ENCODE results near the gene THOC7.
A peak's percentile ranks its signal among the peaks of the same experiment; 100 is the strongest.

THOC7 gene

DNA sequence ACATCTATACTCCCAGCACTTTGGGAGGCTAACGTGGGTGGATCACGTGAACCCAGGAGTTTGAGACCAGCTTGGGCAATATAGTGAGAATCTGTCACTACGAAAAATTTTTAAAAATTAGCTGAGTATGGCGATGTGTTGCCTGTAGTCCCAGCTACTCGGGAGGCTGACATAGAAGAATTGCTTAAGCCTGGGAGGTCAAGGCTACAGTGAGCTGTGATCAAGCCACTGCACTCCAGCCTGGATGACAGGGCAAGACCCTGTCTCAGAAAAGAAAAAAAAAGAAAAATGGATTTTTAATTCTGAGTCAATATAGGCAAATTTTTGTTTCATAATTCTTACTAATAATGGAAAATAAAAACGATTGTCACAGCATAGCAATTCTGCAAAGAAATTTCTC lies 31.2 kb downstream of the THOC7 start:
- DNase-seq = no peak

DNA sequence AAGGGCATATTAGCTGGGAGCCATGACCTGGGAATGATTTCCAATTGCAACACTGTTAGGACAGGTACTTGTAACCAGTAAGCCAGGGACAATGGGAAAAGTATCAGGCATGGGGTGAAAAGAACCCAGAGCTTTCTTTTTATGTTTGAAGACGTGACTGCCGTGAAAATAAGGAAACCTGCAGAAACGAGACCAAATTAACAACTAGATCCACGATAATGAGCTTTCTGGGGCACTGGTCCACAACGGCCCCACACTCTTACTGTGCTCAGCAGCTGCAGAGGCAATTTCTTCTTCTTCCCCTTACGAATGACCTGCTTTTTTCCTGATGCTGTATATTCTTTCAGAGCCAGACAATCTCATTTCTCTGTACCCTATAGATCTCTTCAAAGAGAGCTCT lies 33.1 kb downstream of the THOC7 start:
- DNase-seq = no peak

DNA sequence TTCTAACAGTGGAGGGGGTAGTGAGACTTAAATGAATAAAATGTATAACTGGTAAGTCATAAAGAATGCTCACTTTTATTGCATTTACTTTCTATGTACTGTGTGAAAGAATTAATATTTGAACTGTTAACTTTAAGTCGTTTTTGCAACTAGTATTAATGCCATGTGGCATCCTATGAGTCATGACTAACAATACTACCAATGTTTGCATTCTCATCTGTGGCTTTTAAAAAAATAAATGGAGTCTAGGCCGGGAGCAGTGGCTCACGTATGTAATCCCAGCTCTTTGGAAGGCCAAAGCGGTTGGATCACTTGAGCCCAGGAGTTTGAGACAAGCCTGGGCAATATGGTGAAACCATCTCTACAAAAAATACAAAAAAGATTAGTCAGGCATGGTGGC lies 39.3 kb downstream of the THOC7 start:
- no peak for DNase-seq

DNA sequence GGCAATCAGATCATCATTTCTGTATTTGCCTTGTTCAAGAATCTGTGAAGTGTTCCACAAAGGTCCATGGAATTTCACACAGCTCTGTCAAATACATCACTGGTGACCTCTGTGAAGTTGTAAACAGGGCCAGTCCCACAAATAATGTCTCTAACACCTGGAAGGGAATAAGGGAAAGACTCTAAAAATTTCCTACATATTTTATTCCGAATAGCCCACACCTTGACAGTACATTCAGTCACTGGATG lies 44.5 kb downstream of the THOC7 start, which contains the start of gene C3orf49:
Gene C3orf49 (plus strand): TSS at position 149 of the 248 bp plus-strand sequence. CDS start 173 bp downstream, outside the sequence.
- no peak for DNase-seq

DNA sequence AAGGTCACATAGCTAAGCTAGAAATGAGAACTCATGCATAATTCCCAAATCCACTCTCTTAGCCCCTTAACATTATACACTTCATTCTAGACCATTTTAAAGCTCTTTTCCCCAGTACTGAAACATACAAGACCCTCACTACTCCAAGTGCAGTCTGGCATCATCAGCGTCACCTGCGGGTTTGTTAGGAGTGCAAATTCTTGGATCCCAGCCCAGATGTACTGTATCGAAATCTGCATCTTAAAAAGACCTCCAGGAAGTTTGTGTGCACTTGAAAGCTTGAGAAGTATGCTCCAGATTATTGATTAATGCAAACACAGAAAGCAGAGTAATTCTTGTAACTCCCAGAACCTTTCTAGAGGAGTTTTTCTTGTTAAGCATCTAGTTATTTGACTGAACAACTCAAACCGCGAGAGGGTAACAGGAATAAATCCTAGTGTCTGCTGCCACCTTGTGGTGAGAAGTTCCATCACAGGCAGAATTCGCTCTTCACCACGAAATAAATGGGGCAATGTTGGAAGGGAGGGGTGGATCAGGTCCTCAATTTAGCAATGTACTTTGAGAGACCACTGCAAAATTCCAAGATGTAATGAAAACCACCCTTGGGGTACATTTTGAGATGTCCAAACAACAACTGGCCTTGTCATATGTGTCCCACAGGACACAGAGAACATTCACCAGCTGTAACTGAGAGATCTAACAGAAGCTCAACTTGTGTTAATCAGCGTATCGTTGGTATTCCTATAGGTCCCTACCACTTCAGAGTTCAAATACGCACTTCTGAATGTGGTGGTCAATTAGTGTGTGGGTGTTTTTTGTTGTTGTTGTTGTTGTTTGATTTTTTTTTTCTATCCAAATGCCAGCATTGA lies 45.1 kb downstream of the THOC7 start:
- peak; percentile 48 for DNase-seq

DNA sequence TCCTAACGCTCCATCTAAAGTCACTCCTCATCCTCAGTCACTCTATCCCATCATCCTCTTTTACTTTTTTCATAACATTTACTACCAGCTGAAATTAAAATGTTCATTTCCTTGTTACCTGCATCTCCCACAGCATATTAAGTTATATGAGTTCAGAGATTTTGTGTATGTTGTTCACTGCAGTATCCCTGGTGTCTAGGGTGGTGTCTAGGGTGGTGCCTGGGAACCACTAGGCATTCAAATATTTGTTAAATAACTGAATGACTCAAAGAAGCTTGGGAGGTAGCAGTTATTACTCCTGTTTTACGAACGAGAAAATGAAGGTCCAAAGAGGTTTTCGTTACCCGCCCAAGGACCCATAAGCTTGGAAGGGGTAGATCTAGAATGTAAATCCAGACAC lies 46.4 kb downstream of the THOC7 start:
- no peak for DNase-seq

DNA sequence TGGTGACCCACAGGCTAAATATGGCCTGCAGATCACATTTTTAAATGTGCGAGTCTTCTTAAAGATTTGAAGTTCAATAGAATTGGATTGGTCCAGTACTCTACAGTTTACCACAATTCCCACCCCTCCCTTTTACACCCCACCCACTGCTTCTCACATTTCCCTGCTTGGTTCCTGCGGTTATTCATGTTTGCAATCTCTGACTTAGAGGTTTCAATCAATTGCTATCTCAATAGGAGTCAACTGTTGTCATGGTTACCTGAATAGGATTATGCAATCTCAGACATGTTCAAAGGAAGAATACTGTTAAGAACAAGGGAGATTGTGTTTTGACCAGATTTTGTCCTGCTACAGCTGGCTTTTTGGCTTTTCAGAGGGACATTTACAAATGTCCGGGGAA lies 49.4 kb downstream of the THOC7 start:
- no peak for DNase-seq

DNA sequence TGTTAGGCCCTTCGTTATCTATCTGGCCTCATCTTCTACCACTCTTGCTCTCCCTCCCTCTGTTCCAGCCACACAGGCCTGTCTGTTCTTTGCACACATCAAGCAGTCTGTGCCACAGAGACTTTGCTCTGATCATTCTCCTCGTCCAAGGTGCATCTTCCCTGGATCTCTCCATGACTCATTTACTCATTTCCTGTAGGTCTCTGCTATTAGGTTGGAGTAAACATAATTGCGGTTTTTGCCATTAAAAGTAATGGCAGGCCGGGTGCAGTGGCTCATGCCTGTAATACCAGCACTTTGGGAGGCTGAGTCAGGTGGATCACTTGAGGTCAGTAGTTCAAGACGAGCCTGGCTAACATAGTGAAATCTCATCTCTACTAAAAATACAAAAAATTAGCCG lies 54.0 kb downstream of the THOC7 start:
- DNase-seq = no peak

DNA sequence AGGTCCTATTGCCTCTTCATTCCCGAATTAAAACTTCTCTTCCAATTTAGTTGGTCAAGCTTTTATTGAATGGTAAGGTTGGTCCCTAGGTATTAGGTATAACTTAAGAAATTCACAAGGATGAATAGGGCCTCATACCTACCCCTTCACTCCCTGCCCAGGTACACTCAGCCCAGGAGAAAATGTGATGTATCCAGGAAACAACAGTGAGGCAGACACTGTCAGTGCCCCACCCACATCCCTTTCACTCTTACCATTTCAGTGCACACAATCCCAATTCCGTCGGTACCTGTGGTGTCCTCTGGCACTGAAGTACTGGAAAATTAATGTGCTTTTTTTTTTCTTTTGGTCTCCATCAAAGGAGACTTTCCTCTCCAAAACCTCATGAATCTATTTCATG lies 55.0 kb downstream of the THOC7 start:
- no peak for DNase-seq

DNA sequence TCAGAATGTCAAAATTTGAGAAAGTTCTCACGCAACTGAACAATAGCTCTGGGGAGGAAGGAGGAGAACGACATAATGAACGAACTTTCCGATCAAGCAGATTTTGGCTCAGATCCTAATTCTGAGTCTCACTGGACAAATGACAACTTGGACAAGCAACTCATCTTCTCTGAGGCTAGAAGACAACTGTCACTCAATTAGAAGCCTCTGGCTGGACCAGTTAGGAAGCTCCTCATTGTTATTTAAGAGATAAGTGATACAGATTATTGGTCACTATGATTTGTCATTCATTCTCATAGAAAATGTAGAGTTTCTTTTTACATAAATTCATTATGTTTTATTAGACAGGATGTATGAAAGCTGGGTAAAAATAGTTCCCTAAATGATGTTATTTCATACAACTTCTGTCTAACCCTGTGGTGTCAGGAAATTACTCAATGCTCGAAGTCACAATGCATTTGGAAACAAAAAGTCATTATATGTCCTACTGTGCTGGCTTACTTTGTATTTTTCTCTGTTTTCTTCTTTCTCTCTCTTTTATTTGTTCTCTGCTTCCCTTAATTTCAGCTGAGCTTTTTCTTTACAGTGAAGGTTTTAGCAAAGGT lies 55.5 kb downstream of the THOC7 start:
- DNase-seq = no peak

DNA sequence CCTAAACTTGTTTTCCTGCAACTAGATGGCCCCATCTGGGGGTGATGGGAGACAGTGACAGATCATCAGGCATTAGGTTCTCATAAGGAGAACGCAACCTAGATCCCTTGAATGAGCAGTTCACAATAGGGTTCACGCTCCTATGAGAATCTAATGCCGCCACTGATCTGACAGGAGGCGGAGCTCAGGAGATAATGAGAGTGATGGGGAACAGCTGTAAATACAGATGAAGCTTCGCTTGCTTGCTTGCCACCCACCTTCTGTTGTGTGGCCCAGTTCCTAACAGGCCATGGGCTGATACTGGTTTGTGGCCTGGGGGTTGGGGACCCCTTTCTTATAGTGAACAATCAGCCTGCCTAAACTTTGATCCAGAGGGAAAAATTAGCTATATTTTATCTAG lies 59.7 kb downstream of the THOC7 start:
- no peak for DNase-seq

DNA sequence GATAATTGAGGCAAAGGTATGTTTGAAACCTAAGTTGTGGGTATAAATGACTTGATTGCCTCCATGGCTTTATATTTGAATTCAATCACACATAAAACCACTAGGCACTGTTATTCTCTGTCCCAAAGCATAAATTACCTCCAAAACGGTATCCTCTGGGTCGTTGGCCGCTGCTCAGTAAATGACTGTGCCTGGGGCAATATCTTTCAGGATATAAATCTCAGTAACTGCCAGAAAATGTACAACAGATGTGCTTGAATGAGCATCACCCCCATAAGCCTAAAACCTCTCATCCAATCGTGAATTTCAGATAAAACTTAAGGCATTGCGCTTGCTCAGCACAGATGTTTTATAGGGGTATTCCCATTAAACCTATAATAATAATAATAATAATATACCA lies 63.5 kb downstream of the THOC7 start:
- no peak for DNase-seq

DNA sequence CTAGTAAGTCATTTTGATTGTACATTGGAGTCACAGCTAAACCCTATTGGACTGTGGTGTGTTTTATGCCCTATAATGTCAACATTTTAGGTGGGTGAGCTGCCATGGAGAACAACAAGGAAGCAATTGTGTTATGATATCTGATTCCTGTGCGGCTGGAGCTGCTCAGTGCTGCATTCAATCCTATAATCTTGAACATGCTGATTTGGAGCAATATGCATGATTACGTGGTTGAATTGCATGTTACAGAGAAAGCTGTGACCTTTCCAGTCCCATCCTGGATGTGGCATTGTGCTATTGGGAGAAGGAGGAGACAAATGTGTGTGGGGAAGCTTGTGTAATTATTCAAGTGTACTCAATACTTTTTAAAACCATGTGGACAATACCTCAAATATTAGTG lies 64.7 kb downstream of the THOC7 start:
- no peak for DNase-seq

DNA sequence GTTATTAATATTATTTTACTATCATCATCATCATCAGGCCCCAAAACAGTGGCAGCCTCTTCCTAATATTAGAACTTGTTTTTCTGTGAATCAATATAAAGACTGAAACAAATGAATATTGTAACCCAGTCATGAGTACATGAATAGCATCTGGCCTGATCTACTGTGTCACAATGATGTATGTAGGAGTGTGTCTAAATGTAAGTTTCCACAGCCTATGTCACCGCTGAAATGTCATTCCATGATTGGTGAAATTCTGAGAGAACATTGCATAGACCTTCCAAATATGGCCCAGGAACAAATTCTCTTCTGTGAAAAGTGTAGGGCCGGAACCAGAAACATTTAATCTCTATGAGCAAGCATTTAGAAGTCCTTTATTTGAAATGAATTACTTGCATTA lies 65.1 kb downstream of the THOC7 start:
- DNase-seq = no peak

DNA sequence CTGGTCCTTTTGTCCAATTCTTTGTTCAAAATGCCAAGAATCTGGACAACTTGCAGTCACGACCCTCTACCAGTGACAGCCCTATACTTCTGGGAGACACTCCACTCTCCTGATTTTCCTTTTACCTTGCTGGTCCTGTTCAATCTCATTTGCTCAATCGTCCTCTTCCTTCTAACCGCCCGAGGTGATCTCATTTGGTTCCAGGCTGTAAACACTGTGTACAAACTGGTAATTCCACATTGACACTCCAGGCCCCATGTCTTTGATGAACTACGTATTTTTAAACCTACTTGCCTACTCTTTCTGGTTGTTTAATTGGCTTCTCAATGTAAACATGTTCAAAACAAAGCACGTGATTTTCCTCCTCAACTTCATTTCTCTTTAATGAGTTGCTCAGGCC lies 68.2 kb downstream of the THOC7 start:
- DNase-seq = no peak

DNA sequence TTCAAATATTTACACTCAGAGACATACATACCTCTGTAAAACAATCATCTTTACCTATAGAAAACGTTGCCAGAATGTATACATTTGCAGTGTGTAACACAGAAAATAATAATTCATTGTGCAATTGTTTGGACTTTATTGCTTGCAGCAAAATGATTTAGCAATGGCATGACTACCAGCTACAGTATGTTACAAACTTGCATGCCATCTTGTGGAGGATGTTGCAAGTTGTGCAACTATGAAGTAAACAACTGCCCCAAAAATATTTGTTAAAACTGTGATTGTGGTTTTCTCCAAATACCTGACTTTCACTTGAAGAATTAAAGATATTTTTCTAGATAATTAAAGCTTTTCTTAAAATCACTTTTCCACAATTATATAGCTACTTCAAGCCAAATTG lies 71.6 kb downstream of the THOC7 start:
- DNase-seq = no peak

Data from stimulated activated CD4-positive, alpha-beta T cell treated with anti-CD3 and anti-CD28 coated beads, Interleukin-1b, Interleukin-23, amount 100 ng/mL, for 48 hours (primary cell).